Breast epithelium (tissue), 4 donors: Measurements from ENCODE around the gene IL10. TPM values are rescaled to one million over a fixed set of nuclear protein-coding genes. Genes with fewer than 3 reads are reported as not detected.

Experiments used
- DNase-seq, 2 donors: peaks; one replicate each; pipeline ENCODE4 v3.0.0-alpha.2; 2019; ENCODE audit warnings: low spot score in 2 of 2
- H3K27ac ChIP-seq, 2 donors: fragments of 200-600 bp; sonication (generic) in 1 of 2; one replicate each; pipeline ENCODE4 v1.5.1; 2016 to 2019; ENCODE audit warnings: mild to moderate bottlenecking in 1 of 2
- H3K27me3 ChIP-seq, 2 donors: fragments of 200-600 bp; sonication (generic) in 1 of 2; one replicate each; pipeline versions ENCODE4 v1.5.1 to v1.6.0; 2017 to 2019; ENCODE audit warnings: control low read depth in 1 of 2, mild to moderate bottlenecking in 1 of 2
- H3K36me3 ChIP-seq: fragments of 200-600 bp; one replicate; pipeline ENCODE4 v1.5.1; 2019
- H3K4me1 ChIP-seq, 2 donors: fragments of 200-600 bp; sonication (generic); one replicate each; pipeline ENCODE4 v1.5.1; 2016 to 2019; ENCODE audit warnings: control low read depth in 1 of 2
- H3K4me3 ChIP-seq, 3 donors: fragments of 200-600 bp; sonication (generic); 1 replicate in 2 of 3; 2 replicates in 1 of 3; pipeline ENCODE4 v1.5.1; 2016 to 2019; ENCODE audit warnings: mild to moderate bottlenecking in 3 of 3, moderate library complexity in 2 of 3
- H3K9me3 ChIP-seq, 2 donors: fragments of 200-600 bp; sonication (generic) in 1 of 2; one replicate each; pipeline ENCODE4 v1.5.1; 2016 to 2019; ENCODE audit warnings: control low read depth in 1 of 2
- POLR2A ChIP-seq: fragments of 450-650 bp; IDR thresholded peaks from one replicate; pipeline ENCODE4 v1.6.1; 2016; ENCODE audit warnings: antibody characterized with exemption, mild to moderate bottlenecking, moderate library complexity
- POLR2AphosphoS5 ChIP-seq, 3 donors: sonication (generic); formaldehyde crosslinking; IDR thresholded peaks; one replicate each; pipeline ENCODE4 v1.6.1; 2017; ENCODE audit warnings: antibody characterized with exemption in 3 of 3
- intact Hi-C: fragments of 100-400 bp; cut with DNase I; formaldehyde crosslinking; loops from one replicate; pipeline ENCODE4 v1.15.1; 2023; ENCODE audit warnings: low total_unique reads
- total RNA-seq, 3 donors: library from RNA; depleted of rRNA; stranded (reverse); fragments of >200 nt; gene quantifications; one replicate each; pipeline ENCODE4 v1.1.0, GENCODE V29; 2016
- TF ChIP-seq, protein P1 (sequence below), 3 donors: fragments of 450-650 bp; IDR thresholded peaks; one replicate each; pipeline ENCODE4 v1.5.1; 2016 to 2017; ENCODE audit warnings: antibody characterized with exemption in 3 of 3, mild to moderate bottlenecking in 3 of 3, moderate library complexity in 3 of 3

Gene IL10
- total RNA-seq, 3 donors from 2014 or later, result 0.98 to 5.3 (median 4.3) TPM

DNA sequence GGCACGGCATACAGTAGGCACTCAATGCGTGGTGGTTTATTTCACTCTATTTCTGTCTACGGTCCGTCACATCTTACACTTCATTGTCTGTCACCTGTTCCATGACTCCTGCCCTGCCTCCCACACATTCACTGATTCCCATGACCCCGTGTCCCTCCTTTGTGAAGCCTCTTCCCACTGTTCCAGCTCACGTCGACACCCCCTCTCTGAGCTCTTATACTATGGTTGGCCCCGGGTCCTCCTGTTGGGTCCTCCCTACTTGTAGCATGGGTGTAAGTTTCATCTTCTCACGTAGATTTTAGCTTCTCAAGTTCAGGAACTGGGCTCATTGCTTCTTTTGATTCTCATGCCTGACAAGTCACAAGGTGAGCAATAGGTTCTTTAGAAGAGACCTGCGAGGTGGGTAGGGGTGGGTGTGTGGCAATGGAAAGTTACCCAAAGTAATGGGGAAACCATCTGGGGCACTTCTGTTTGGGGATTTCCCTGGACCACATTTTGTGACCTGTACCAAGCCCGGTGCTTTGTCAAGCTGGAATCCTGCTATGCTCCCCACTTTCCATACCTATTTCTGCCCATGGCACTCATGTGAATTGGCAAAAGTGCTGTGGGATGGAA is 22.1 kb upstream of the IL10 start:
- Histone ChIP-seq H3K27me3 (no peaks in the 10 kb centered on the region), H3K9me3 (no peaks in the 10 kb centered on the region), H3K36me3 (no peaks in the 10 kb centered on the region), H3K4me3 (no peak overlapping the region), H3K27ac (no peak overlapping the region), H3K4me1 (no peaks in the 10 kb centered on the region)
- intact Hi-C loops, result no loop called here
- no peak for TF ChIP-seq POLR2AphosphoS5 (IDR thresholded peaks at IDR 0.05)
- TF ChIP-seq, protein P1, sequence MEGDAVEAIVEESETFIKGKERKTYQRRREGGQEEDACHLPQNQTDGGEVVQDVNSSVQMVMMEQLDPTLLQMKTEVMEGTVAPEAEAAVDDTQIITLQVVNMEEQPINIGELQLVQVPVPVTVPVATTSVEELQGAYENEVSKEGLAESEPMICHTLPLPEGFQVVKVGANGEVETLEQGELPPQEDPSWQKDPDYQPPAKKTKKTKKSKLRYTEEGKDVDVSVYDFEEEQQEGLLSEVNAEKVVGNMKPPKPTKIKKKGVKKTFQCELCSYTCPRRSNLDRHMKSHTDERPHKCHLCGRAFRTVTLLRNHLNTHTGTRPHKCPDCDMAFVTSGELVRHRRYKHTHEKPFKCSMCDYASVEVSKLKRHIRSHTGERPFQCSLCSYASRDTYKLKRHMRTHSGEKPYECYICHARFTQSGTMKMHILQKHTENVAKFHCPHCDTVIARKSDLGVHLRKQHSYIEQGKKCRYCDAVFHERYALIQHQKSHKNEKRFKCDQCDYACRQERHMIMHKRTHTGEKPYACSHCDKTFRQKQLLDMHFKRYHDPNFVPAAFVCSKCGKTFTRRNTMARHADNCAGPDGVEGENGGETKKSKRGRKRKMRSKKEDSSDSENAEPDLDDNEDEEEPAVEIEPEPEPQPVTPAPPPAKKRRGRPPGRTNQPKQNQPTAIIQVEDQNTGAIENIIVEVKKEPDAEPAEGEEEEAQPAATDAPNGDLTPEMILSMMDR (IDR thresholded peaks at IDR 0.05), result no peak
- no peak for TF ChIP-seq POLR2A
- no peak for DNase-seq

DNA sequence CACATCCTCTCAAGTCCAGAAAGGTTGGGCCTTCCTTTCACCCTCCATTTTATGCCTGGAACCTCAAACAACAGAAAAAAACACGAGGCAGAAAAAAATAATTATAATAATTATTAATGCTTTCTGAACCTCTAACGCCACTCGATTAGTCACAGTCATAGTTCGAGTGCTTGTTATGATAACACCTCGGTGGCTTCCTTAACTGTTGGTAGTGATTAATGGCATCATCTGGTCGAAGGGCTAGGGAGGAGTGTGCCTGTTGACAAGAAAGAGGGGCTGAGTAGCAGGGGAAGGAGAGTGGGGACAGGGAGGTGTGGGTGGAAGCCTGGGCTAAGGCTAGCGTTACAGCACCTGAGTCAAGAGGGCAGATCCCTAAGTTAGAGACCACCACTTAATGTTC is 21.3 kb upstream of the IL10 start:
- H3K27me3 ChIP-seq, result no peaks in the 10 kb centered on the region
- H3K27ac ChIP-seq, result no peak overlapping the region
- intact Hi-C loops, result no loop called here
- TF ChIP-seq, protein P1 (IDR thresholded peaks at IDR 0.05), result no peak
- TF ChIP-seq POLR2A (no peak), POLR2AphosphoS5 (IDR thresholded peaks at IDR 0.05) (no peak)
- no peaks in the 10 kb centered on the region for H3K36me3 ChIP-seq
- no peaks in the 10 kb centered on the region for H3K9me3 ChIP-seq
- no peak overlapping the region for H3K4me3 ChIP-seq
- no peaks in the 10 kb centered on the region for H3K4me1 ChIP-seq
- no peak for DNase-seq

DNA sequence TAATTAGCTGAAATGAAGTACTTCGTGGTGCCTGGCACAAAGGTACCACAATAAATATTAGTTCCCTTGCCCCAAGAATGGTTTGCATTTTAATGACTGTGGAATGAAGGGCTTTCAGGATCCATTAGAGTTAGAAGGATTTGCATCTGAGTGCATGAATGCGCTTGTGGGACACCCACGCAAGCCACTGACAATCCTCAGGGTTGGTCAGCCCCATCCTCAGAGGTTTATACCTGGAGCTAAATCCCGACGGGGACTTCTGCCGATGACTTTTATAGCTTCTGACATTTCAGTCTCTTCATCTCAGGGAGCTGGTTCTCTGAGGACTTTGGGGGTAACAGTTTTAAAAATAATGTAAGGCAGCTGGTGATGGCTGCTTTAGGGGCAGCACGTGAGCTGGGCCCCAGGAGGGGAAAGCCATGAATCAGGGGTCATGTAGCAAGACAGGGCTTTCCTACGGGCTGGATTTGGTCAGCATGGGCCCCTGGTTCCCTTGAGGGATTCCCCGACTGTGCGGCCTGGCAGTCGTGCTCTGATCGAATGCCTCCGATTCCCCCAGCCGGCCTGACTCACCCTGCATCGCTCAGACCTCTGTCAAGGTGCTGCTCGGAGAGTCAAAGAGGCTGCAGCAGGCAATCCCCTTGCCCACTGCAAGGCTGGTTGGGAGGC is 20.8 kb upstream of the IL10 start:
- Histone ChIP-seq H3K4me3 (no peak overlapping the region), H3K4me1 (no peaks in the 10 kb centered on the region), H3K27ac (no peak overlapping the region), H3K36me3 (no peaks in the 10 kb centered on the region), H3K27me3 (no peaks in the 10 kb centered on the region), H3K9me3 (no peaks in the 10 kb centered on the region)
- intact Hi-C loops, result no loop called here
- TF ChIP-seq POLR2AphosphoS5 (IDR thresholded peaks at IDR 0.05) (no peak), POLR2A (no peak)
- TF ChIP-seq, protein P1 (IDR thresholded peaks at IDR 0.05), result no peak
- DNase-seq, result no peak

DNA sequence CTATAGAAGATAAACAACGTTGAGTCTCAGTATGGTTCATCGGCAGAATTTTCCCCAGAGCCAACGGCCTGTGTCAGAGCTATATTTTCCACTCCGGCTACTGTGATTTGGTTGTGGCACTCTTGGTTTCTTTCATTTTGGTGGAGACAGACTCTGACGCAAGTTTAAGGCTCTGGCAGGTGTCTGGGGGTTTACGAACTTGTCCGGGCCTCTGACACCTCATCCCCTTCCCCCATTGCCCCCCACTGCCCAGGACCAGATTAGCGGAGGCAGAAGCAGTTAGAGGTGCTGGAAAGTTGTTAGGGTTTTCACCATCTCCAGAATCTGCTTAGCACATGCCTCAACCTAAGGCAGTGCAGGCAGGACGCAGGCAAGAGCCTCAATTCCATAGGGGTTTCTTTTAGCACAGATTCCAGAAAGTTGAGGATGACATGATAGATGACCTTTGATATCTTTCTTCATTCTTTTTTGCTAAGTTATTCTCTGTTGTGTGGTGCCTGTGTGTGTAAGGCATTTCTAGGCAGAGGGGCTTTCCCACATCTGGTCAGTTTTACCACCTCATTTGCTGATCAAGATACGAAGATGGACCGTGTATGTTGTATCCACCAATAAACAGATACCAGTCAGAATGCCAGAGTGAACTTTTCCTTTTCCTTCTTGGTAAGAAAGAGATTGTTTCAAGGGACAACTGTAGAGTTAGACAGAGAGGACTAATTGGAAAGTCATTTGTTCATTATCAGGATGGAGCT is 18.4 kb upstream of the IL10 start:
- no peak overlapping the region for H3K4me3 ChIP-seq
- H3K27me3 ChIP-seq, result no peaks in the 10 kb centered on the region
- H3K4me1 ChIP-seq, result no peaks in the 10 kb centered on the region
- H3K36me3 ChIP-seq, result no peaks in the 10 kb centered on the region
- intact Hi-C loops, result no loop called here
- TF ChIP-seq POLR2AphosphoS5 (IDR thresholded peaks at IDR 0.05) (no peak), POLR2A (no peak)
- TF ChIP-seq, protein P1 (IDR thresholded peaks at IDR 0.05), result no peak
- H3K9me3 ChIP-seq, result no peaks in the 10 kb centered on the region
- DNase-seq, result no peak
- H3K27ac ChIP-seq, result no peak overlapping the region
